Effector CD4-positive, alpha-beta T cell (primary cell): ENCODE measurements around the gene UBE2L3.
"Not testable (repeated sequence)": the region's sequence is repeated elsewhere in the genome, so short reads cannot be mapped to it uniquely, and the experiment has no call there.

Source experiments
- DNase-seq: peaks from one replicate; pipeline ENCODE4 v3.0.0-alpha.2; 2020

The UBE2L3 gene

DNA sequence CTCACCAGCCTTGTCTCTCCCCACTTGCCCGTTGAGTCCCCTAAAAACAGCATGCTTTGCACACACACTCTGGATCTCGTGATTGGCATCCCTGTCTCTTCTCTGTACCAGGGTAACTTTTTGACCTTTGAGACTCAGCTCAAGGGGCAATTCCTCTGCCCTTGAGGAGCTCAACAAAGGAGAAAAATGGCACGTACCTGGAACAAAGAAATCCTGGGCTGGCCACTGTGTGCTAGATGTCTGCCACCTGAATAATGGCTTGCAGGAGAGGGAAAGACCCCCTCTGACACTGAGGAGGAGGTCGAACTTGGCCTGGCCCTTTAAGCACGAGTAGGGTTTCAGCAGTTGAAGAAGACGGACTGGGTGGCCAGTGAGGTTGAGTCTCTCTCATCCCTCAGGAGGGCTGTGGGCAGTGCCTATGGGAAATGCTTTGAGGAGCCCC, 5.8 kb downstream of the UBE2L3 start:
- no peak for DNase-seq

DNA sequence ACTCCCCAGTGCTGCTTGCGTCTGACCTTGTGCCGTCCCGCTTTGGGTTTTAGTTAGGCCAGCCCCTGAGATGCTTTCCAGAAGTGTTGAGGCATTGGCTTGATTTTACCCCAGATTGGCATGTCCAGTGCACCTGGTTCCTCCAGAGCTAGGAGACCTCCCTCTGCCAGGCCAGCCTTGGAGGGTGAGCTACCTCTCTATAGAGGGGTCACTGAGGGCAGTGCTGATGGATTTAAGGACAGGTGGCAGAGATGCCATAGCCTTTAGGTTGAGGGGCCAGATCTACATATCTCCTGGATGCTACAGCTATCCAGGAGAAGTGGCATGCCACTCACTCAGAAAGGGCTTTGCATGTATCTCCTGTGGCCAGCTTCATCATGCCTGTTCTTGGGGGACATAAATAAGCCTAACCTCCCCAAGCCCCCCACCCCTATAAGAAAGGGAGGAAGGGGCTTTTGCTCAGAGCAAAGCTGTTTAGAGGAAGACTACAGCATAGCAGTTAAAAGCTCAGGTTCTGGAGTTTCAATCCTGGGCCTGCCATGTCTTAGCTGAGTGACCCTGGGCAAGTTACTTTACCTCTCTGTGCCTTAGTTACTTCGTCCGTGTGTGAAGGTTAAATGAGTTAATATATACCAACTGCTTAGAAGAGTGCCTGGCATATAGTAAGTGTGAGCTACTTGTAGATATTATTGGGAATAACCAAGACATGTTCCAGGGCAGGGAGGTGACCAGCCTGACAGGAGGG, 6.4 kb downstream of the UBE2L3 start:
- no peak for DNase-seq

- DNase-seq = no peak
Measured at GRCh38 chr22:21579474-21579851, 11.9 kb downstream of the UBE2L3 start.

- not testable (repeated sequence) for DNase-seq
Measured at GRCh38 chr22:21580623-21581007, 13.1 kb downstream of the UBE2L3 start.

DNA sequence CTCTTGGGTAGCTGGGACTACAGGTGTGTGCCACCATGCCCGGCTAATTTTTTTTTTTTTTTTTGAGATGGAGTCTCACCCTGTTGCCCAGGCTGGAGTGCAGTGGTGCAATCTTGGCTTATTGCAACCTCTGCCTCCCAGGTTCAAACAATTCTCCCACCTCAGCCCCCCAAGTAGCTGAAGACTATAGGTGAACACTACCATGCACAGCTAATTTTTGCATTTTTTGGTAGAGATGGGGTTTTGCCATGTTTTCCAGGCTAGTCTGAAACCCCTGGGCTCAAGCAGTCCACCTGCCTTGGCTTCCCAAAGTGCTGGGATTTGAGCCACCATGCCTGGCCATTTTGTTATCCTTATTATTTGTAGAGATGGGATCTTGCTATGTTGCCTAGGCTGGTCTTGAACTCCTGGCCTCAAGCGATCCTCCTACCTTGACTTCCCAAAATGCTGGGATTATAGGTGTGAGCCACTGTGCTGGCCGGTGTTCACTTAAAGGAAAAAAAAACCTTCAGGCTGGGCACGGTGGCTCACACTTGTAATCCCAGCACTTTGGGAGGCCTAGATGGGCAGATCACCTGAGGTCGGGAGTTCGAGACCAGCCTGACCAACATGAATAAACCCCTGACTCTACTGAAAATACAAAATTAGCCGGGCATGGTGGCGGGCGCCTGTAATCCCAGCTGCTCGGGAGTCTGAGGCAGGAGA, 13.6 kb downstream of the UBE2L3 start:
- DNase-seq = not testable (repeated sequence)

DNA sequence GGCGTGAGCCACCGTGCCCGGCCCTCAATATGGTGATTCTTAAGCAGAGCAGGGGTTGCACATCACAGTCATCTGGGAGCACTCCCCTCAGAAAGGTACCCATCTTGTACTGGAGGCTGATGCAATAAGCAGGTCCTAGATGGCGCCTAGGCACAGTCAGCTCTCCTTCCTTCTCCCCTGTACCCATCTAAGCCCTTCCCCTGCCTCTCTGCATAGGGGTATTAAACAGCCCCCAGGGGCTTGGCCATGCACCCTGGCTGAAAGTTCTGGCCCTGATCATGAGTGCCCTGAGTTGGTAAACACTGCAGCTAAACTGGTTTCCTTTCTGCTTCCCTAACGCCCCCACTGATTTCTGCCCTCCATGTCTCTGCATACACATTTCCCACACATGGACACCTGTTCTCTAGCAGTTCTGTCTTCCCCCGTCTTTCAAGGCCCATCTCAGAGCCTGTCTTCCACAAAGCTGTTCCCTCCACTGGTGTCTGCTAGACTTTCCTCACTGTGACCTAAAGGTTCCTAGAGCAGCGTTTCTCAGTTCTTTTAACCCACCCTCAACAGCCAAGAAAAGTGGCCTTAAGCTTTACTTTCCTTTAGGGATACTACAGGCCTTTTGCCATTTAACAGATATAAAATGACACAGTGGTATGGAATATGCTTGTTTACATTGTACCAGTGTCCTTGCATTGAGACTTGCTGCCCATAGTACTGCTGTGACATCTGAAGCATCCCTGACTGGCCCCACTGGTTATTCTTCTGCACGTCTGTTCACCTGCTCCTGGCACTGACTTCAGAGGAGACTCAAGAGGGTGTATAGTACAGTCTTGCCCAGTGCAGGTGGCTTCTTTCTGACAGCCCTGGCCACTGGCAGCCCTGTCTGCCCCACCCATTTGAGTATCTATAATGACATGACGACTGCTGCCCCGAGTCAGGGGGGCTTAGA, 15.6 kb downstream of the UBE2L3 start:
- DNase-seq = no peak

DNA sequence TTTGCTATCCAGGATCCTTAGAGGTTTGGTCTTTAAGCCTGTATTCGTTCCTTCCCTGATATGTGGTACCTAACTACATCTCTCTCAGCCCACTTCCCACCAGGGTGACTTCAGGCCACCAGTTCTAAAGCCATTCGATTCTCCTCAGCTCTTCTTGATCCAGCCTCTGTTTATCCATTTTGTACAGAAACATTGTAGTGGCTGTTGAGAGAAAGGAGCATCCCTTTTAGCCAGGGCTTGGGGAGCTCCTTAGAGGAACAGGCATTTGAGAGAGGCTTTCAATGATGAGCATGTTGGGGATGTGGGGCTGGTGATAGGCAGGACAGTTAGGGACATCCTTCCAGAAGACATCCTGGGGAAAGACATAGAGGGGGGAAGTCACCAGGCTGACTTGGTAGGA, 17.9 kb downstream of the UBE2L3 start:
- DNase-seq = no peak

DNA sequence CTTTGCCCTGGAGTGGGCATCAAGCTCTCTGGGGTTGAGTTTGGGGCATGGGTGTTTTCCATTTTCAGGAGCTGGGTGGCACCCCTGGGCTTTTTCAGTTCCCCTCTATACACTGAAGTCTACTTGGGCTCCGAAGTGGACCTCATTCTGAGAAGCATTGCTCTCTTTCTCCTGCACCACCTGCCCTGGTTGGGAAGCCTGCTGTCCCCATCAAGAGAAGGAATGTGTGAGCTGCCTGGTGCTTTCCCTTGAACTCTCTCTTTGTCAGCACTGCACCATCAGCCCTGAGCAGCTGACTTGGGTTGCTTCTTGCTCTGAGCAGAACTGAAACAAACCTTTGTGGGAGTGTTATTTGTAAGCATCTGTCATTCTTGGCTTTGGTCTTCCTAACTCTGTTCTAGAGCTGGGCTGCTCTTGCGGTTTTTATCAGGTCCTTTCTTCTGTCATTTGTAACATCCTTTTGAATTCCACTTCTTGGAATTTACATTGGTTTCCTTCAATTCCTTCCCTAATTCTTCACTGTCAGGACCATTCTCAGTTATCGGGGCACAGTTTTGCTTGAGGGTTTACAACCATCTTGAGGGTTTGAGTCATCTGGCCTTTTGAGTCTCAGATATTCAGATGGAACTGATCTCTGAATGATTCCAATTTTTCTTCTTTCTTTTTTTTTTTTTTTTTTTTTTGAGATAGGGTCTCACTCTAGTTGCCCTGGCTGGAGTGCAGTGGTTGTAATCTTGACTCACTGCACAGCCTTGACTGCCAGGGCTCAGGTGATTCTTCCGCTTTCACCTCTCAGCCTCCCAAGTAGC, 20.5 kb downstream of the UBE2L3 start:
- DNase-seq = no peak

GRCh38 chr22:21589396-21589795, 21.9 kb downstream of the UBE2L3 start:
- DNase-seq = no peak

GRCh38 chr22:21590809-21591641, 23.5 kb downstream of the UBE2L3 start:
- DNase-seq = no peak

GRCh38 chr22:21591695-21592094, 24.2 kb downstream of the UBE2L3 start:
- no peak for DNase-seq

DNA sequence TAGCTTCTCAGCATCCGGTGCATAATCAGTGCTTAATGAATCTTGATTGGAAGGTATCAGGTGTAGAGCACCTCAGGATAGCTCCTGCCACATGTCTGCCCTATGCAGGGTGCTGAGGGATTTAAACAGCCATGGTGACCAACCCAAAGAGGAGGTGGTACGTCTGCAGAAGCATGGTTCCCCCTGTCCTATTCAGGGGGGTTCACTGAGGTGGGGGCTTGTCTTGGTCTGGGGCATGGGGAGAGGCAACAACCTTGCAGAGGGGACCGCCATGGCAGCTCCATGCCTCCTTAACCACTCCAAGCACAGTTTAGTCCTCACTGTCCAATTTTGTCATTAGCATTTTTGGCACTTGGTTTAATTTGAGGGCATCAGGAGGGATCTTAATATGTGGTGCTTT, 24.9 kb downstream of the UBE2L3 start:
- DNase-seq = no peak

DNA sequence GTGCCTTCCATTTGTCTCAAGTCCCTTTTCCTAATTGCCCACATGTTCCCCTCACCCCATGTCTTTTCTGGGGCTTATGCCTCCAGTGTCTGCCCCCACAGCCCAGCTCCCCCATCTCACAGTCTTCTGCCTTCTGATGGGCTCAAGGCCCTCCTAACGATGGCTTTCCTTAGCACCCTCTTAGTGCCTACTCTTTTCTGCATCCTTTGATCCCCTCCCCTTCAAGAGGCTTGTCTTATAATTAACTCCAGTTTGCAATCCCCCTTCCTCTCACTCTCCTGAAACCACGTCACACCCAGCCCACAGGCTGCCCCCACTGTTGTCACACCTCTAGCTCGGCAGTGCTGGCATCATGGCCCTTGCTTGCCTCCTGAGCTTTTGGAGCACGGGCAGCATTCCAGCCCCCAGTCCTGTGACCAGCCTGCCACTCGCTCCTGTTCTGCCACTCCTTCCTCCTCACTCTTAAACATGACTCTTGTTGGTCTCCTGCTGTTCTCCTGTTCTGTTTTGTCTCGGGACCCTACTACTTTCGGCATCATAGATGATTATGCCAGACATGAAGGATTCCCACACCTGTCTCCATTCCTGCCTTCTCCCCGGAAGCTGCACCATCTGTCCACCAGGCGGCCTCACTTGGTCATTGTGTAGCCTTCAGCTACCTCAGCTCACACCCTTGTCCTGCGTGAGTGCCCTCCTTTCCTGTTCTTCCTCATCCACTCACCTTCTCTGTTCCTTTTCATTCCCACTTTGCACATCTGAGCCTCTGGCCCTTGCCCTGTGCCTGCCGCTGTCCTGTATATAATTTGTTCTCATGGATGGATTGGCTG, 26.1 kb downstream of the UBE2L3 start:
- no peak for DNase-seq

DNA sequence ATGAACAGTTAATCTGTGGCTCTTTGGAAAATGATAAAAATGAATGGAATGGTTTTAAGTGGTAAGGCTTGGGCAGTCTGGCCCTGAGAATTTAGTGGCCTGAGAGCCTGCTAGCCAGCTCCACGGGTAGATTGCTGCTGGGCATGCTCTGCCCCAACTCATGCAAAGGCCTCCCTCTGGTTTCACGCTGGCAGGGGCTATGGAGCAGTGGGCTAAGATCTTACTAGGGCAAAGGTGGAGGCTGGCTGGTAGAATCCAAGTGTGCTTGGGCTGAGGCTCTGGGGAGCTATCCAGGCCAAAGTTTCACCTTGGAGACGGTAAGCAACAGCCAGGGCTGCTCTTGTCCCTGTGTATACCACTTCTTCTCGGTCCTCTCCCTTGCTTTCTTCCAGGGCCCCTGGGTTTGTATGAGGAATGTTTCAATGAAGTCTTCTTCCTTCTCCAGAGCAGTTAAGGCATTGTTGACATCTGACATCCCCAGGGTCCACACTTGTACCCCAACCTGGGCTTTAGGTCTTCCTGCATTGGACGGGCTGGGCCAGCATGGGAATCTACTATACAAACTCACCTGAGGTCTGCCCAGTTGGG, 27.4 kb downstream of the UBE2L3 start:
- DNase-seq = no peak

DNA sequence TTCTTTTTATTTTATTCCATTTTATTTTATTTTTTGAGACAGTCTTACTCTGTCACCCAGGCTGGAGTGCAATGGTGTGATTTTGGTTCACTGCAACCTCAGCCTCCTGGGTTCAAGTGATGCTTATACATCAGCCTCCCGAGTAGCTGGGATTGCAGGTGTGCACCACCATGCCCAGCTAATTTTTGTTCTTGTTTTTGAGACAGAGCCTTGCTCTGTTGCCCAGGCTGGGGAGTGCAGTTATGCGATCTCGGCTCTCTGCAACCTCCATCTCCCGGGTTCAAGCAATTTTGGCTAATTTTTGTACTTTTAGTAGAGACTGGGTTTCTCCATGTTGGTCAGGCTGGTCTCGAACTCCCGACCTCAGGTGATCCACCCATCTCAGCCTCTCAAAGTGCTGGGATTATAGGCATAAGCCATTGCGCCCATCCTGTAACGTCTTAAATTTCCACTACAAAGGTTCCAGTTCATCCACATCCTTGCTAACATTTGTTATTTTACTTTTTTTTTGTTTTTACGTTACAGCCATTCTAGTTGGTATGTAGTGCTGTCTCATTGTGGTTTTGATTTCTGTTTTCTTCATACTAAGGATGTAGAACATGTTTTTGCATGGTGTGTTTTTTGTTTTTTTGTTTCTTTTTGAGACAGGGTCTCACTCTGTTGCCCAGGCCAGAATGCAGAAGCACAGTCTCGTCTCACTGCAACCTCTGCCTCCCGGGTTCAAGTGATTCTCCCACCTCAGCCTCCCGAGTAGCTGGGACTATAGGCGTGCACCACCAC, 29.0 kb downstream of the UBE2L3 start:
- DNase-seq = not testable (repeated sequence)

- no peak for DNase-seq
Measured at GRCh38 chr22:21598302-21598701, 30.8 kb downstream of the UBE2L3 start.

DNA sequence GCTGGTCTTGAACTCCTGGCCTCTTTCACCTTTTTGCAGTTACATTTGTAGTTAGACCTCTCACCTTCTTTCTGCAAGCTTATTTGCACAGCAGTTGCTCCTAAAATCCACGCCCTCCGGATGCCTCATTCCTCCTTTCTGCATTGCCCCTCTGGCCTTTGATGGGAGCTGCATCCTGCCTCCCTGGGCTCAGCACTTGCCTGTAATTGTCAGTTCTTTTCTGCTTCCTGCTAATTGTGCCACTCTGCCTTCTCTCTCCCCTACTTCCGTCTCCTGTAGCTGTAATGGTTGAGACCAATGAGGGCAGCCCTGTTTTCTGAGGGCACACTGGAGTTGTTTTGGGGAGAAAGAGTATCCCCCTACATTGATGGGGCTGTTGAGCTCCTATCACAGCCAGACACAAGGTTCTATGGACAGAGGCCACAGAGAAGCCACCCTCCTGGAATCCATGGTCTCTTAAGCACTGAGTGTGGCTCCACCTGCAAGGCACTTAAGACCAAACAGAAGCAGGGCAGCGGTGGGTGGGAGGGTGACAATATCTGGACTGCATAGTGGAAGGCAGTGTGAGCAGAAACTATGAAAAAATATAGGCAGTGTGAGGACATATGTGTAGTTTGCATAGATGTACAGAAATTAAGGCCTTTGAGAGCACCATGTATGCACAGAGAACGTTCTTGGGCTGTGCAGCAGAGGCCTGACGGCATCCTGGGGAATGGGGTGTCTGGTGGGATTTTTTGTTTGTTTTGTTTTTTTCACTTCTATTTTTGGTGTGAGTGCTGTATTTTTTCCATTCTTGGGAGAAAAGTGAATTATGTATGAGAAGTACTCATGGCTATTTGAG, 31.8 kb downstream of the UBE2L3 start:
- DNase-seq = no peak

GRCh38 chr22:21602579-21602978, 35.1 kb downstream of the UBE2L3 start:
- DNase-seq = no peak
